GM12892 (cell line): ENCODE results near the gene DXO.
A peak's percentile ranks its signal among the peaks of the same experiment; 100 is the strongest.

Experiments used
- DNase-seq: peaks from one replicate; pipeline ENCODE4 v3.0.0; 2011; ENCODE audit not compliant: insufficient read length
- FAIRE-seq: peaks from 2 replicates; lab custom pipeline; 2011; peaks lifted over from hg19 to GRCh38; lab: Jason Lieb, UNC
- POLR2A ChIP-seq: IDR thresholded peaks from 2 replicates; pipeline ENCODE4 v1.6.1; 2011; ENCODE audit warnings: low read depth, low read length, control low read depth
- POLR2AphosphoS5 ChIP-seq: IDR thresholded peaks from 2 replicates; pipeline ENCODE4 v1.6.1; 2011; ENCODE audit warnings: low read depth, low read length, control low read depth
- TAF1 ChIP-seq: IDR thresholded peaks from 2 replicates; pipeline ENCODE4 v1.6.1; 2011; ENCODE audit warnings: low read depth, mild to moderate bottlenecking, control low read depth, low read length, borderline replicate concordance

Gene DXO

GRCh38 chr6:31954511-31954910 lies 17.4 kb downstream of the DXO start:
- DNase-seq (no peak), FAIRE-seq (no peak)
- no peak for TF ChIP-seq POLR2AphosphoS5
- TF ChIP-seq TAF1: no peak
- TF ChIP-seq POLR2A: no peak

GRCh38 chr6:31952890-31953289 lies 19.0 kb downstream of the DXO start:
- no peak for FAIRE-seq
- DNase-seq: no peak
- no peak for TF ChIP-seq POLR2A
- no peak for TF ChIP-seq TAF1
- no peak for TF ChIP-seq POLR2AphosphoS5

DNA sequence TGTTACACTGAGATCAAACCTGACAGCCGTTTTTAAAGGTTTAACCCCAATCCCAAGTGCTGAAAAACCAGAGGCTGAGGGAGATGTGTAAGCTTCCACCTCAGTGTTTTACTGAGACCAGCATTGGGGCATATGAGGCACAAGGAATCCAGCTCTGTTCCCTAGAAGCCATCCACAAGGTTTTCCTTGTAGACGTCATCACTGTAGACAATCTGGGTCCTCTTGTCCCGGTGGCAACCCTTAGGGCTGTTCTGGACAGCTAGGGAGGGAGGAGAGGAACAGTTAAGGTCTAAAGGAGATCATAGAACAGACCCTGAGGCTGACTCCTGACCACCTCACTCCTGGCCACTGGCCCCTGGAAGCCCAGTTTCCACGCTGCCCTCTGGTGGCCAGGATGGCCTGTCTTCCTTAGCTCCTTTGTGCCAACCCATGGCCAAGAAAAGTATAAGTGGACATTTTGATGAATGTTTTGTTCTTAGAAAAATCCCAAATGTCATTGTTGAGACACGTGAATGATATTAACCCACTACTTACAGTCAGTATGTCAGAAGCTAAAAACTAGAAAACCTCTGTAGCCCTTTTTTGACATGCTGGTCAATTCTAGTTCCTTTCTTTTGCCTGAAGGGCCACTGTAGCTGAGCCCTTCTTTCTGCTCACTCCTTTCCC lies 19.7 kb downstream of the DXO start:
- DNase-seq (no peak), FAIRE-seq (no peak)
- TF ChIP-seq POLR2AphosphoS5 (no peak), TAF1 (no peak), POLR2A (no peak)

DNA sequence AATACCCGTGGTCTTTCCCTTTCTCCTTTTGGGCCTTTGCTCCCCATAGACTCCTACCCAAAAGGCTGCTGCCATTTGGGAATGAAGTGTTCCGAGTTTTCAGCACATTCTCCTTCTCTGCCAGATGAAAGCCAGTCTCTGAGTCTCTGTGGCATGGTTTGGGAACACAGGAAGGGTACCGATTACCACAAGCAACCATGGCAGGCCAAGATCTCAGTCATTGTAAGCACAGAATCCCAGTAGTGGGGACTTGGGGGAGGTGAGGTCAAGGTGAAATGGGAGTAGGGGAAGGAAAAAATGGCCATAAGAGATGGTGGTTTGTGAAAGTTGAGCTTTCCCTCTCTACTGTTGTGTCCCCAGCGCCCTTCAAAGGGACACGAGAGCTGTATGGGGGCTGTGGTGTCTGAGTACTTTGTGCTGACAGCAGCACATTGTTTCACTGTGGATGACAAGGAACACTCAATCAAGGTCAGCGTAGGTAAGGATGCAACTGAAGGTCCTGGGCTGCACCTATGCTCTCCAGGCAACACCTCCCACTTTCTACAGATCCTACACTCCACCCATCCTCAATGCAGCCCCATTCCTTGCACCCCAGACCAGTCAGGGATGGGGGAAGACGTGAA lies 21.9 kb downstream of the DXO start:
- TF ChIP-seq POLR2A (no peak), TAF1 (no peak), POLR2AphosphoS5 (no peak)
- FAIRE-seq (no peak), DNase-seq (no peak)

GRCh38 chr6:31948753-31949413 lies 23.1 kb downstream of the DXO start:
- TF ChIP-seq TAF1 (no peak), POLR2A (0 out of 2 replicates have a peak, but pooled peaks have one; percentile 32)
- FAIRE-seq (no peak), DNase-seq (no peak)

- DNase-seq (no peak), FAIRE-seq (no peak)
- TF ChIP-seq POLR2AphosphoS5: no peak
- no peak for TF ChIP-seq TAF1
- no peak for TF ChIP-seq POLR2A
Measured at GRCh38 chr6:31948306-31948705, 23.6 kb downstream of the DXO start.

DNA sequence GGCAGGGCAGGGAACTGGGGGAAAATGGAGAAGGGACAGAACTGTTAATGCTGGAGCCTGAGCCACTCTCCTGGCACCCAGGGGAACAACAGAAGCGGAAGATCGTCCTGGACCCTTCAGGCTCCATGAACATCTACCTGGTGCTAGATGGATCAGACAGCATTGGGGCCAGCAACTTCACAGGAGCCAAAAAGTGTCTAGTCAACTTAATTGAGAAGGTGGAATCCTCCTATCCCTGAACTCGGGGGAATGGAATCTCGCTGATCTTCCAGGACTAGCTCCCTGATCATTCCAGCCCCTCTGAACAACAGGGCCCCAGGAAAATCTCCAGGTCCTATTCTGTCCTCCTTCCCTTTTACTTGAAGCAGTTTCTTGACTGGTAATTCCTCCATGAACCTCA lies 24.1 kb downstream of the DXO start:
- FAIRE-seq (no peak), DNase-seq (no peak)
- TF ChIP-seq TAF1 (no peak), POLR2A (no peak), POLR2AphosphoS5 (no peak)

DNA sequence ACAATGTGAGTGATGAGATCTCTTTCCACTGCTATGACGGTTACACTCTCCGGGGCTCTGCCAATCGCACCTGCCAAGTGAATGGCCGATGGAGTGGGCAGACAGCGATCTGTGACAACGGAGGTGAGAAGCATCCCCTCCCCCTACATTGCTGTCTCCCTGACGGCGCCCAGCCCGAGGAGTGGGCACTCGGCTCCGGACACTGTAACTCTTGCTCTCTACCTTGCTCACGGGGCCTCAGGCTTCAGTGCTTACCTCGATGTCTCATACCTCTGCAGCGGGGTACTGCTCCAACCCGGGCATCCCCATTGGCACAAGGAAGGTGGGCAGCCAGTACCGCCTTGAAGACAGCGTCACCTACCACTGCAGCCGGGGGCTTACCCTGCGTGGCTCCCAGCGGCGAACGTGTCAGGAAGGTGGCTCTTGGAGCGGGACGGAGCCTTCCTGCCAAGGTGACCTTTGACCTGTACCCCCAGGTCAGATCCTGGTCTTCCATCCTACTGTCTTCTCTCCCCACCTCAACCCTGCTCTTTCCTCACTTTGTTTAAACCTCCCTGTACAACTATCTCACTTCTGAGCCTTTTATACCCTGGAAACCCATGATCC lies 24.8 kb downstream of the DXO start:
- no peak for FAIRE-seq

DNA sequence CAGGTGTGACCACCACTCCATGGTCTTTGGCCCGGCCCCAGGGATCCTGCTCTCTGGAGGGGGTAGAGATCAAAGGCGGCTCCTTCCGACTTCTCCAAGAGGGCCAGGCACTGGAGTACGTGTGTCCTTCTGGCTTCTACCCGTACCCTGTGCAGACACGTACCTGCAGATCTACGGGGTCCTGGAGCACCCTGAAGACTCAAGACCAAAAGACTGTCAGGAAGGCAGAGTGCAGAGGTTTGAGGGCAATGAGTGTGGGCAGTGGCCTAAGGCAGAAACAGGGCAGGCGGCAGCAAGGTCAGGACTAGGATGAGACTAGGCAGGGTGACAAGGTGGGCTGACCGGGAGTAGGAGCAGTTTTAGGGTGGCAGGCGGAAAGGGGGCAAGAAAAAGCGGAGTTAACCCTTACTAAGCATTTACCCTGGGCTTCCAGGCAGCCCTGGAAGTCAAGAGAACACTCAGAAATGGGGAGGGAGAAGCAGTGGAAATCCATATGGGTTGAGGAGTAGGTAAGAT lies 25.5 kb downstream of the DXO start:
- no peak for FAIRE-seq
- DNase-seq: no peak
- TF ChIP-seq TAF1 (no peak), POLR2A (no peak), POLR2AphosphoS5 (no peak)

More for the DNA sequence above, 24.8 kb downstream of the DXO start:
- TF ChIP-seq TAF1: no peak
- TF ChIP-seq POLR2A: no peak
- no peak for TF ChIP-seq POLR2AphosphoS5
- DNase-seq: no peak

DNA sequence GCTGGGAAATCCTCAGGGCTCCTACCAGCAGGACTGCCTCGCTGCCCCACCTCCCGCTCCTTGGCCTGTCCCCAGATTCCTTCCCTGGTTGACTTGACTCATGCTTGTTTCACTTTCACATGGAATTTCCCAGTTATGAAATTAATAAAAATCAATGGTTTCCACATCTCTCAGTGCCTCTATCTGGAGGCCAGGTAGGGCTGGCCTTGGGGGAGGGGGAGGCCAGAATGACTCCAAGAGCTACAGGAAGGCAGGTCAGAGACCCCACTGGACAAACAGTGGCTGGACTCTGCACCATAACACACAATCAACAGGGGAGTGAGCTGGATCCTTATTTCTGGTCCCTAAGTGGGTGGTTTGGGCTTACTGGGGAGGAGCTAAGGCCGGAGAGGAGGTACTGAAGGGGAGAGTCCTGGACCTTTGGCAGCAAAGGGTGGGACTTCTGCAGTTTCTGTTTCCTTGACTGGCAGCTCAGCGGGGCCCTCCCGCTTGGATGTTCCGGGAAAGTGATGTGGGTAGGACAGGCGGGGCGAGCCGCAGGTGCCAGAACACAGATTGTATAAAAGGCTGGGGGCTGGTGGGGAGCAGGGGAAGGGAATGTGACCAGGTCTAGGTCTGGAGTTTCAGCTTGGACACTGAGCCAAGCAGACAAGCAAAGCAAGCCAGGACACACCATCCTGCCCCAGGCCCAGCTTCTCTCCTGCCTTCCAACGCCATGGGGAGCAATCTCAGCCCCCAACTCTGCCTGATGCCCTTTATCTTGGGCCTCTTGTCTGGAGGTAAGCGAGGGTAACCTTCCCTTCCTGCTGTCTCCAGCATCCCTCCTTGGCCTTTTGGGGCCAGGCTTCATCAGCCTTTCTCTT lies 26.2 kb downstream of the DXO start, which contains the start of gene CFB:
Gene CFB, plus strand, starts transcription at position 589 of the 863 bp plus-strand sequence. Its CDS starts 127 bp downstream, at position 716.
- no peak for TF ChIP-seq POLR2A
- no peak for TF ChIP-seq TAF1
- FAIRE-seq (no peak), DNase-seq (no peak)
